Adrenal gland (tissue), 12 donors: ENCODE measurements around the gene CPNE4. TPM values are rescaled to one million over a fixed set of nuclear protein-coding genes. Genes with fewer than 3 reads are reported as not detected.

Source experiments
- DNase-seq, 7 donors: peaks; one replicate each; pipeline ENCODE4 v3.0.0-alpha.2; 2019 to 2020
- H3K27ac ChIP-seq, 5 donors: fragments of 200-600 bp; sonication (generic) in 4 of 5; 1 replicate in 3 of 5; 2 replicates in 2 of 5; pipeline versions ENCODE4 v1.5.1 to v1.8.0; 2016 to 2020; ENCODE audit warnings: mild to moderate bottlenecking in 1 of 5
- H3K27me3 ChIP-seq: fragments of 200-600 bp; 2 replicates; pipeline ENCODE4 v1.8.0; 2021
- H3K36me3 ChIP-seq, 2 donors: fragments of 200-600 bp; replicated peaks in 1 of 2; 1 replicate in 1 of 2; 2 replicates in 1 of 2; pipeline versions ENCODE4 v1.5.1 to v1.8.0; 2018 to 2022
- H3K4me1 ChIP-seq, 2 donors: fragments of 200-600 bp; replicated peaks in 1 of 2; 1 replicate in 1 of 2; 2 replicates in 1 of 2; pipeline versions ENCODE4 v1.5.1 to v1.8.0; 2018 to 2021
- H3K4me3 ChIP-seq, 4 donors: fragments of 200-600 bp; sonication (generic) in 3 of 4; one replicate each; pipeline ENCODE4 v1.5.1; 2016 to 2018
- H3K9me3 ChIP-seq, 3 donors: fragments of 200-600 bp; sonication (generic) in 1 of 3; replicated peaks in 1 of 3; 1 replicate in 2 of 3; 2 replicates in 1 of 3; pipeline versions ENCODE4 v1.5.1 to v1.8.0; 2016 to 2021
- POLR2A ChIP-seq, 2 donors: fragments of 450-650 bp; IDR thresholded peaks; one replicate each; pipeline ENCODE4 v1.6.1; 2017; ENCODE audit warnings: antibody characterized with exemption in 2 of 2, mild to moderate bottlenecking in 2 of 2, moderate library complexity in 1 of 2
- WGBS, 4 donors: extraction: QIAGEN DNeasy Blood & Tissue Kit in 2 of 4; methylation state at CpG; one replicate each; pipeline versions ENCODE4 v1.1.5 to v1.1.7; 2013 to 2017; 5-methylcytosine and 5-hydroxymethylcytosine counted together
- intact Hi-C, 2 donors: fragments of 100-400 bp; cut with DNase I; formaldehyde crosslinking; loops; one replicate each; pipeline versions ENCODE4 v1.14.1 to v1.15.0; 2022 to 2023
- polyA plus RNA-seq, 3 donors: library from polyadenylated mRNA; stranded (reverse); fragments of 200-250 nt in 2 of 3; fragments of 350-450 nt in 1 of 3; fragmentation: Illumina TruSeq in 1 of 3; extraction: RNeasy Lipid Tissue Mini Kit (QIAGEN cat#74804) in 1 of 3; gene quantifications; one replicate each; pipeline ENCODE4 v1.2.3, GENCODE V29; 2013 to 2014
- total RNA-seq, 9 donors: library from RNA; depleted of rRNA in 4 of 9; stranded (reverse); fragments of >200 nt in 4 of 9; fragments of 120-200 nt in 1 of 9; fragmentation: NEBNext Ultra II Directional in 1 of 9; extraction: Animal tissue kit (Norgen Biotek cat#: 25700) in 1 of 9; gene quantifications; one replicate each; pipeline versions ENCODE4 v1.1.0 to v1.2.4, GENCODE V29; 2013 to 2023
- TF ChIP-seq, protein P1 (sequence below), 6 experiments: fragments of 450-650 bp in 4 of 6; fragments of 200-600 bp in 2 of 6; sonication (generic) in 1 of 6; IDR thresholded peaks; 1 replicate in 5 of 6; 2 replicates in 1 of 6; pipeline versions ENCODE4 v1.5.1 to v1.8.0; 2016 to 2021; ENCODE audit warnings: antibody characterized with exemption in 6 of 6, mild to moderate bottlenecking in 2 of 6, moderate library complexity in 1 of 6
- donor health status: healthy with polysubstance abuse.
- donor health status: Bipolar disorder and iron deficiency.
- donor health status: DM: yes; HTN: yes; CAD: no.
- donor health status: DM: no; HTN: no; CAD: no.
- donor health status: DM: no; HTN: no; CAD: no.
- donor health status: DM: yes; HTN: yes; CAD: no.

CPNE4 gene
- total and polyA plus RNA-seq, 12 donors: 0.11 to 7.5 (median 0.59) TPM

DNA sequence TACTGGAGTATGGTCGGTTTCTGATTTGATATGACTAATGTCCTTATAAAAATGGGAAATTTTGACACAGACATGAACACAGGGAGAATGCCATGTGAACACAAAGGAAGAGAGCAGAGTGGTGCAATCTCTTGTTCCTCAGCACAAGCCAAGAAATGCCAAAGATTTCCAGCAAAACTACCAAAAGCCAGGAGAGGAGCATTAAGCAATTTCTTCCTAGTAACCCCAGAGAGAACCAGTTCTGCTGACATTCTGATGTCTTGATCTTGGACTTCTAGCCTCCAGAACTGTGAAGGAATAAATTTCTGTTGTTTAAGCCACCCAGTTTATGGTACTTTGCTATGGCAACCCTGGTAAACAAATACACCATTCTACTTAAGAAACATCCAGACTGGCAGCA, 304.2 kb downstream of the CPNE4 start:
- H3K4me1 ChIP-seq: no peaks in the 10 kb centered on the region
- intact Hi-C loops: no loop called here
- no peak overlapping the region for H3K4me3 ChIP-seq
- H3K27ac ChIP-seq: no peak overlapping the region
- no peak for DNase-seq
- H3K27me3 ChIP-seq: no peaks in the 10 kb centered on the region
- no peaks in the 10 kb centered on the region for H3K36me3 ChIP-seq
- no peaks in the 10 kb centered on the region for H3K9me3 ChIP-seq
- WGBS, 4 donors: 53 to 73% (median 64%) methylated on average over 1 of the region's 1 CpG
- TF ChIP-seq, protein P1, sequence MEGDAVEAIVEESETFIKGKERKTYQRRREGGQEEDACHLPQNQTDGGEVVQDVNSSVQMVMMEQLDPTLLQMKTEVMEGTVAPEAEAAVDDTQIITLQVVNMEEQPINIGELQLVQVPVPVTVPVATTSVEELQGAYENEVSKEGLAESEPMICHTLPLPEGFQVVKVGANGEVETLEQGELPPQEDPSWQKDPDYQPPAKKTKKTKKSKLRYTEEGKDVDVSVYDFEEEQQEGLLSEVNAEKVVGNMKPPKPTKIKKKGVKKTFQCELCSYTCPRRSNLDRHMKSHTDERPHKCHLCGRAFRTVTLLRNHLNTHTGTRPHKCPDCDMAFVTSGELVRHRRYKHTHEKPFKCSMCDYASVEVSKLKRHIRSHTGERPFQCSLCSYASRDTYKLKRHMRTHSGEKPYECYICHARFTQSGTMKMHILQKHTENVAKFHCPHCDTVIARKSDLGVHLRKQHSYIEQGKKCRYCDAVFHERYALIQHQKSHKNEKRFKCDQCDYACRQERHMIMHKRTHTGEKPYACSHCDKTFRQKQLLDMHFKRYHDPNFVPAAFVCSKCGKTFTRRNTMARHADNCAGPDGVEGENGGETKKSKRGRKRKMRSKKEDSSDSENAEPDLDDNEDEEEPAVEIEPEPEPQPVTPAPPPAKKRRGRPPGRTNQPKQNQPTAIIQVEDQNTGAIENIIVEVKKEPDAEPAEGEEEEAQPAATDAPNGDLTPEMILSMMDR (IDR thresholded peaks at IDR 0.05): no peak
- no peak for TF ChIP-seq POLR2A (IDR thresholded peaks at IDR 0.05)

DNA sequence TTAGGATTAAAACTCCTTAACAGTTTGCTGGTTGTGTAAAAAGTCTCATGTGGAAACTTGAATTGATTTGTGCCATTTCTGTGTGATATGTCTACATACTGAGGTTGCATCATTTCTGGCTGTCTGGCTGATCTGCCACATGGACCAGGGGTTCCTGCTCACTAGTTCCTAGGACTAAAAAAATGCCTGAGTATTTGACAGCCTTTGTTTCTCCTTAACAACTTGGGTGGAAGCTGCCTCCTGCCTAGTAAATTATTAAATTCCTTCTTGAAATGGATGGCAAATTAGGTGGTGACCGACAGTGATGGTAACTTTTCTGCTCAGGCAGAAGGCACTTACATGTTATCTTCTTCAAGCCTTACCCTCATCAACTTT, 305.2 kb downstream of the CPNE4 start:
- Histone ChIP-seq H3K9me3 (no peaks in the 10 kb centered on the region), H3K4me3 (no peak overlapping the region), H3K27me3 (no peaks in the 10 kb centered on the region), H3K4me1 (no peaks in the 10 kb centered on the region), H3K27ac (no peak overlapping the region), H3K36me3 (no peaks in the 10 kb centered on the region)
- TF ChIP-seq, protein P1 (IDR thresholded peaks at IDR 0.05): no peak
- no peak for TF ChIP-seq POLR2A (IDR thresholded peaks at IDR 0.05)
- intact Hi-C loops: no loop called here
- DNase-seq: no peak
- 81 to 98% (median 88%) methylated on average over 1 of the region's 1 CpG for WGBS, 4 donors

DNA sequence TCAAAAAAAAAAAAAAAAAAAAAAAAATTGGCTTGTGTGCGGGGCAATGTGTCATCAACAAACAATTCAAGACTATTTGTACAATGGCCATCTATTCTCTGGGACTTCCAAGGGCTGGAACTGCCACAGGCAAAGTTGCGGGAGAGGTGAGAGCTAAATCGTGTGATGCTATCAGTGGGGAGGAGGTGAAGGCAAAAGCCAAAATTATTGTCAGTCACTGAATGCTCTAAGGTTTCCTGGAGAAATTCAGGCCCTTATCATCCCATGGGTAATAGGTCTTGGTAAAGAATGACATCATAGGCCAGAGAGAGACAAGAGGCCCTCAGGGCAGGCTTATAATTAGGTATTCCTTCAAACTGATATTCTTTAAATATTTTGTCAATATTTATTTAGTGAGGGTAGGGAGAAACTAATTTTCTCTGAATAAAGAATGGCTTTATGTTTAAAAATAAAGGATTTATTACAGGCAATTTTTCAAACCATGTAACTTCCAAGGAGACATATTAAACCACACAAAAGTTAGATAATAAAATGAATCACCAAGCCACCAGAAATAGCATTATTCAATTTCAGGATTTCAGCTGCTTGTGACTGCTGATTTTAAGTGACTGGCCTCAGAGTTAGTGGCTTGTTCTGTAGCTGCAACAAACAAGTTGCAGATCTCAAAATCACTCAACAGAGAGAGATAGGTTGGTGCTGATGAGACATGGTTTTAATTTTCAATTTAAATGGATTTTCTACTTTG, 305.7 kb downstream of the CPNE4 start:
- intact Hi-C loops: no loop called here
- Histone ChIP-seq H3K9me3 (no peaks in the 10 kb centered on the region), H3K4me1 (no peaks in the 10 kb centered on the region), H3K27me3 (no peaks in the 10 kb centered on the region), H3K36me3 (no peaks in the 10 kb centered on the region), H3K4me3 (no peak overlapping the region), H3K27ac (no peak overlapping the region)
- no peak for DNase-seq
- 79 to 85% (median 81%) methylated on average over 3 of the region's 3 CpGs for WGBS, 4 donors
- TF ChIP-seq, protein P1 (IDR thresholded peaks at IDR 0.05): no peak
- TF ChIP-seq POLR2A (IDR thresholded peaks at IDR 0.05): no peak

DNA sequence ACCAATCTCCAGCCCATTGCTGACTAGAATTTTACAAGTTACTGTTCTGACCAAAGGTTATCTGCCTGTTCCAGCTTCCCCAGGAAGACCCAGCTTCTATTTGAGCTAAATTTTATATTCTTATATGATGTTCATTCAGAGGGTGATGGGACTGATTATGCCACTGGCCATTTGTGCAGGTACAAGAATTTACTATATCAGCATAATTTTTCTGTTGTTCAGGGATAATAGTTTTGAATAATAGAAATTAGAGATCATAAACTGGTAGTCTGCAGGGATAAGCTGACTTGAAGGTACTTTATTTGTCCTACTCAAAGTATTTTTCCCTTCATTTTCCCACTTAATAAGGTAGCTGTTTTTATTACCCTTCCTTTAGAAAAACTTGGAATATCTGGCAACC, 309.4 kb downstream of the CPNE4 start:
- no peak for DNase-seq
- TF ChIP-seq, protein P1 (IDR thresholded peaks at IDR 0.05): no peak
- TF ChIP-seq POLR2A (IDR thresholded peaks at IDR 0.05): no peak
- H3K27ac ChIP-seq: no peak overlapping the region
- no peaks in the 10 kb centered on the region for H3K27me3 ChIP-seq
- no peaks in the 10 kb centered on the region for H3K9me3 ChIP-seq
- no peak overlapping the region for H3K4me3 ChIP-seq
- intact Hi-C loops: no loop called here
- no peaks in the 10 kb centered on the region for H3K4me1 ChIP-seq
- no peaks in the 10 kb centered on the region for H3K36me3 ChIP-seq
